GM23338 (cell line): Measurements from ENCODE around the gene UBR2. TPM values are rescaled to one million over a fixed set of nuclear protein-coding genes. Genes with fewer than 3 reads are reported as not detected.

ENCODE experiments used
- ATAC-seq: fragments of 200-7000 bp; cut with Tn5 transposase; 3 replicates; pipeline ENCODE4 v1.9.1; 2020
- DNase-seq: peaks from one replicate; pipeline ENCODE4 v3.0.0-alpha.2; 2015; ENCODE audit warnings: low spot score
- H2AFZ ChIP-seq: fragments of 200-600 bp; sonication (generic); 2 replicates; pipeline ENCODE4 v1.8.0; 2016; ENCODE audit warnings: antibody characterized with exemption, mild to moderate bottlenecking, moderate library complexity
- H3F3A ChIP-seq: fragments of 200-600 bp; sonication (generic); replicated peaks from 2 replicates; pipeline ENCODE4 v1.8.0; 2017; ENCODE audit warnings: antibody characterized with exemption, mixed run types, low read depth
- H3K27ac ChIP-seq: fragments of 200-600 bp; sonication (generic); 2 replicates; pipeline ENCODE4 v1.6.1; 2016; ENCODE audit warnings: low read depth
- H3K27me3 ChIP-seq: fragments of 200-600 bp; sonication (generic); 2 replicates; pipeline ENCODE4 v1.8.0; 2016; ENCODE audit warnings: mild to moderate bottlenecking, mixed run types, moderate library complexity; ENCODE audit not compliant: insufficient read depth
- H3K36me3 ChIP-seq: fragments of 200-600 bp; sonication (generic); 2 replicates; pipeline ENCODE4 v1.8.0; 2016; ENCODE audit warnings: mild to moderate bottlenecking; ENCODE audit not compliant: insufficient read depth
- H3K4me1 ChIP-seq: fragments of 200-600 bp; sonication (generic); 2 replicates; pipeline ENCODE4 v1.8.0; 2016; ENCODE audit warnings: mild to moderate bottlenecking, moderate library complexity; ENCODE audit not compliant: insufficient read depth
- H3K4me2 ChIP-seq: fragments of 200-600 bp; sonication (generic); 2 replicates; pipeline ENCODE4 v1.7.1; 2017; ENCODE audit warnings: mixed run types
- H3K4me3 ChIP-seq: fragments of 200-600 bp; sonication (generic); 2 replicates; pipeline ENCODE4 v1.6.1; 2016; ENCODE audit warnings: mixed run types
- H3K79me2 ChIP-seq: fragments of 200-600 bp; sonication (generic); replicated peaks from 2 replicates; pipeline ENCODE4 v1.8.0; 2017; ENCODE audit warnings: mild to moderate bottlenecking; ENCODE audit not compliant: insufficient read depth
- H3K9me2 ChIP-seq: fragments of 200-600 bp; sonication (generic); 2 replicates; pipeline ENCODE4 v1.8.0; 2017; ENCODE audit not compliant: insufficient read depth
- H4K20me1 ChIP-seq: fragments of 200-600 bp; sonication (generic); replicated peaks from 2 replicates; pipeline ENCODE4 v1.8.0; 2017; ENCODE audit warnings: mild to moderate bottlenecking; ENCODE audit not compliant: insufficient read depth
- H3K27ac Mint-ChIP-seq: 2 replicates; pipeline ENCODE4 v1.8.0; 2020; ENCODE audit warnings: inconsistent platforms, mild to moderate bottlenecking, moderate library complexity, mixed read lengths
- H3K27me3 Mint-ChIP-seq: 3 replicates; pipeline ENCODE4 v1.8.0; 2022; ENCODE audit warnings: low read depth, mild to moderate bottlenecking, moderate library complexity, mixed read lengths, inconsistent platforms; ENCODE audit not compliant: insufficient read depth, poor library complexity
- H3K36me3 Mint-ChIP-seq: 3 replicates; pipeline ENCODE4 v1.8.0; 2021; ENCODE audit warnings: low read depth, mild to moderate bottlenecking, inconsistent platforms, moderate library complexity, mixed read lengths
- H3K4me1 Mint-ChIP-seq: 3 replicates; pipeline ENCODE4 v1.8.0; 2020; ENCODE audit warnings: mild to moderate bottlenecking, inconsistent platforms, mixed read lengths
- H3K4me3 Mint-ChIP-seq: 3 replicates; pipeline ENCODE4 v1.8.0; 2021; ENCODE audit warnings: moderate library complexity, mild to moderate bottlenecking, inconsistent platforms, mixed read lengths
- H3K9me3 Mint-ChIP-seq: 3 replicates; pipeline ENCODE4 v1.8.0; 2020; ENCODE audit warnings: moderate library complexity, mild to moderate bottlenecking, inconsistent platforms, mixed read lengths
- CREB1 ChIP-seq: fragments of 250-450 bp; sonication (Bioruptor Pico); IDR thresholded peaks from 2 replicates; pipeline ENCODE4 v1.5.0; 2020; ENCODE audit warnings: low read depth, mild to moderate bottlenecking, moderate library complexity
- EZH2 ChIP-seq: fragments of 200-600 bp; sonication (generic); IDR thresholded peaks from one replicate; pipeline ENCODE4 v1.8.0; 2017; ENCODE audit warnings: antibody characterized with exemption, mild to moderate bottlenecking, low read depth; ENCODE audit not compliant: unreplicated experiment
- EZH2phosphoT487 ChIP-seq: fragments of 200-600 bp; sonication (generic); IDR thresholded peaks from one replicate; pipeline ENCODE4 v1.8.1; 2018; ENCODE audit warnings: antibody characterized with exemption; ENCODE audit not compliant: unreplicated experiment
- JUNB ChIP-seq: IDR thresholded peaks from one replicate; pipeline ENCODE4 v1.6.1; 2016; ENCODE audit warnings: antibody characterized with exemption; ENCODE audit not compliant: unreplicated experiment
- POLR2AphosphoS5 ChIP-seq: IDR thresholded peaks from 2 replicates; pipeline ENCODE4 v1.6.1; 2016; ENCODE audit warnings: antibody characterized with exemption, low read depth
- STAT1 ChIP-seq: IDR thresholded peaks from one replicate; pipeline ENCODE4 v1.6.1; 2016; ENCODE audit warnings: antibody characterized with exemption; ENCODE audit not compliant: unreplicated experiment
- ZNF114 ChIP-seq: fragments of 250-450 bp; sonication (Bioruptor Pico); IDR thresholded peaks from 2 replicates; pipeline ENCODE4 v1.5.0; 2020; ENCODE audit warnings: mild to moderate bottlenecking, moderate library complexity
- ZNF331 ChIP-seq: fragments of 250-450 bp; sonication (Bioruptor Pico); IDR thresholded peaks from 2 replicates; pipeline ENCODE4 v1.5.0; 2020; ENCODE audit warnings: low read depth, mild to moderate bottlenecking, moderate library complexity
- polyA plus RNA-seq: library from polyadenylated mRNA; unstranded; fragments of >200 nt; fragmentation: Nextera tagmentation; extraction: Ambion mirVana; gene quantifications from 2 replicates; pipeline ENCODE4 v1.2.1, GENCODE V29; 2016
- total RNA-seq: library from RNA; depleted of rRNA; stranded (reverse); fragments of >200 nt; shearing (Covaris generic); gene quantifications from 2 replicates; pipeline ENCODE4 v1.2.3, GENCODE V29; 2014
- TF ChIP-seq, protein P1 (sequence below): IDR thresholded peaks from 2 replicates; pipeline ENCODE4 v1.6.1; 2016; ENCODE audit warnings: antibody characterized with exemption
- TF ChIP-seq, protein P2 (sequence below): fragments of 250-450 bp; sonication (Bioruptor Pico); IDR thresholded peaks from 2 replicates; pipeline ENCODE4 v1.5.0; 2020; ENCODE audit warnings: mild to moderate bottlenecking, moderate library complexity
- TF ChIP-seq, protein P3 (sequence below), 2 experiments: fragments of 200-600 bp in 1 of 2; sonication (generic) in 1 of 2; conservative IDR thresholded peaks; 2 replicates each; pipeline versions ENCODE4 v1.5.1 to v1.6.1; 2016 to 2017; ENCODE audit warnings: antibody characterized with exemption in 2 of 2, low read depth in 2 of 2, mild to moderate bottlenecking in 2 of 2, moderate library complexity in 1 of 2

The UBR2 gene
- total and polyA plus RNA-seq, 2 experiments from 2014 or later = 6.7 to 21.2 TPM

DNA sequence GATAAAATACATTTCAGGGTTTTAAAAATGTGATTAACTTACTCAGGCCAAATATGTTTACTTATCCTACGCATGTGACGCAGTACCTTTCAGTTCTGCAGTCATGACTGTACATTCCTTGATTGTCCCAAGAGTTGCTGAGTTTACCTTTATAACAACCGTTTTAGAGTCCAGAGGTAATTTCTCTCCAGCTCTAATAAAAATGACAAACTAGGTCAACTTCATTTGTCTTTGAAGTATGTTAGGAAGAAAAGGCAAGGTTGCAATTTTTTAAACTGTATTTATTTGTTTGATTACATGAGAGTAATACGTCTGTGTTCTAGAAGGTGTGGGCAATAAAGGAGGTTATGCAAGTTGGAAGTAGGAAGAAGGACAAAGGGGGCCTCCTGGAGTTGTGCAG lies 38.6 kb upstream of the UBR2 start:
- Histone ChIP-seq H2AFZ (no peak overlapping the region), H3K4me1 (no peaks in the 10 kb centered on the region), H3K79me2 (no peaks in the 10 kb centered on the region), H3K4me3 (no peak overlapping the region), H3K9me2 (0 out of 2 replicates have a peak, but pooled peaks cover 2% of the 10 kb centered on the region), H3K36me3 (no peaks in the 10 kb centered on the region), H3K4me2 (no peak overlapping the region), H4K20me1 (no peaks in the 10 kb centered on the region), H3K27me3 (no peaks in the 10 kb centered on the region), H3F3A (no peaks in the 10 kb centered on the region), H3K27ac (no peak overlapping the region)
- ATAC-seq = no peak
- Mint-ChIP-seq H3K9me3 (peaks cover 1% of the 10 kb centered on the region; the same call in 1 of the 3 replicates), H3K27ac (no peak overlapping the region), H3K4me3 (no peak overlapping the region), H3K27me3 (peaks cover 2% of the 10 kb centered on the region), H3K36me3 (no peaks in the 10 kb centered on the region), H3K4me1 (no peaks in the 10 kb centered on the region)
- no peak for DNase-seq
- TF ChIP-seq CREB1 (CRISPR knock-in tag) (no peak), JUNB (no peak), EZH2phosphoT487 (no peak), POLR2AphosphoS5 (no peak), STAT1 (no peak), ZNF331 (CRISPR knock-in tag) (no peak), ZNF114 (CRISPR knock-in tag) (no peak), EZH2 (no peak)
- TF ChIP-seq, protein P1, sequence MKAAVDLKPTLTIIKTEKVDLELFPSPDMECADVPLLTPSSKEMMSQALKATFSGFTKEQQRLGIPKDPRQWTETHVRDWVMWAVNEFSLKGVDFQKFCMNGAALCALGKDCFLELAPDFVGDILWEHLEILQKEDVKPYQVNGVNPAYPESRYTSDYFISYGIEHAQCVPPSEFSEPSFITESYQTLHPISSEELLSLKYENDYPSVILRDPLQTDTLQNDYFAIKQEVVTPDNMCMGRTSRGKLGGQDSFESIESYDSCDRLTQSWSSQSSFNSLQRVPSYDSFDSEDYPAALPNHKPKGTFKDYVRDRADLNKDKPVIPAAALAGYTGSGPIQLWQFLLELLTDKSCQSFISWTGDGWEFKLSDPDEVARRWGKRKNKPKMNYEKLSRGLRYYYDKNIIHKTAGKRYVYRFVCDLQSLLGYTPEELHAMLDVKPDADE = no peak
- TF ChIP-seq, protein P2, sequence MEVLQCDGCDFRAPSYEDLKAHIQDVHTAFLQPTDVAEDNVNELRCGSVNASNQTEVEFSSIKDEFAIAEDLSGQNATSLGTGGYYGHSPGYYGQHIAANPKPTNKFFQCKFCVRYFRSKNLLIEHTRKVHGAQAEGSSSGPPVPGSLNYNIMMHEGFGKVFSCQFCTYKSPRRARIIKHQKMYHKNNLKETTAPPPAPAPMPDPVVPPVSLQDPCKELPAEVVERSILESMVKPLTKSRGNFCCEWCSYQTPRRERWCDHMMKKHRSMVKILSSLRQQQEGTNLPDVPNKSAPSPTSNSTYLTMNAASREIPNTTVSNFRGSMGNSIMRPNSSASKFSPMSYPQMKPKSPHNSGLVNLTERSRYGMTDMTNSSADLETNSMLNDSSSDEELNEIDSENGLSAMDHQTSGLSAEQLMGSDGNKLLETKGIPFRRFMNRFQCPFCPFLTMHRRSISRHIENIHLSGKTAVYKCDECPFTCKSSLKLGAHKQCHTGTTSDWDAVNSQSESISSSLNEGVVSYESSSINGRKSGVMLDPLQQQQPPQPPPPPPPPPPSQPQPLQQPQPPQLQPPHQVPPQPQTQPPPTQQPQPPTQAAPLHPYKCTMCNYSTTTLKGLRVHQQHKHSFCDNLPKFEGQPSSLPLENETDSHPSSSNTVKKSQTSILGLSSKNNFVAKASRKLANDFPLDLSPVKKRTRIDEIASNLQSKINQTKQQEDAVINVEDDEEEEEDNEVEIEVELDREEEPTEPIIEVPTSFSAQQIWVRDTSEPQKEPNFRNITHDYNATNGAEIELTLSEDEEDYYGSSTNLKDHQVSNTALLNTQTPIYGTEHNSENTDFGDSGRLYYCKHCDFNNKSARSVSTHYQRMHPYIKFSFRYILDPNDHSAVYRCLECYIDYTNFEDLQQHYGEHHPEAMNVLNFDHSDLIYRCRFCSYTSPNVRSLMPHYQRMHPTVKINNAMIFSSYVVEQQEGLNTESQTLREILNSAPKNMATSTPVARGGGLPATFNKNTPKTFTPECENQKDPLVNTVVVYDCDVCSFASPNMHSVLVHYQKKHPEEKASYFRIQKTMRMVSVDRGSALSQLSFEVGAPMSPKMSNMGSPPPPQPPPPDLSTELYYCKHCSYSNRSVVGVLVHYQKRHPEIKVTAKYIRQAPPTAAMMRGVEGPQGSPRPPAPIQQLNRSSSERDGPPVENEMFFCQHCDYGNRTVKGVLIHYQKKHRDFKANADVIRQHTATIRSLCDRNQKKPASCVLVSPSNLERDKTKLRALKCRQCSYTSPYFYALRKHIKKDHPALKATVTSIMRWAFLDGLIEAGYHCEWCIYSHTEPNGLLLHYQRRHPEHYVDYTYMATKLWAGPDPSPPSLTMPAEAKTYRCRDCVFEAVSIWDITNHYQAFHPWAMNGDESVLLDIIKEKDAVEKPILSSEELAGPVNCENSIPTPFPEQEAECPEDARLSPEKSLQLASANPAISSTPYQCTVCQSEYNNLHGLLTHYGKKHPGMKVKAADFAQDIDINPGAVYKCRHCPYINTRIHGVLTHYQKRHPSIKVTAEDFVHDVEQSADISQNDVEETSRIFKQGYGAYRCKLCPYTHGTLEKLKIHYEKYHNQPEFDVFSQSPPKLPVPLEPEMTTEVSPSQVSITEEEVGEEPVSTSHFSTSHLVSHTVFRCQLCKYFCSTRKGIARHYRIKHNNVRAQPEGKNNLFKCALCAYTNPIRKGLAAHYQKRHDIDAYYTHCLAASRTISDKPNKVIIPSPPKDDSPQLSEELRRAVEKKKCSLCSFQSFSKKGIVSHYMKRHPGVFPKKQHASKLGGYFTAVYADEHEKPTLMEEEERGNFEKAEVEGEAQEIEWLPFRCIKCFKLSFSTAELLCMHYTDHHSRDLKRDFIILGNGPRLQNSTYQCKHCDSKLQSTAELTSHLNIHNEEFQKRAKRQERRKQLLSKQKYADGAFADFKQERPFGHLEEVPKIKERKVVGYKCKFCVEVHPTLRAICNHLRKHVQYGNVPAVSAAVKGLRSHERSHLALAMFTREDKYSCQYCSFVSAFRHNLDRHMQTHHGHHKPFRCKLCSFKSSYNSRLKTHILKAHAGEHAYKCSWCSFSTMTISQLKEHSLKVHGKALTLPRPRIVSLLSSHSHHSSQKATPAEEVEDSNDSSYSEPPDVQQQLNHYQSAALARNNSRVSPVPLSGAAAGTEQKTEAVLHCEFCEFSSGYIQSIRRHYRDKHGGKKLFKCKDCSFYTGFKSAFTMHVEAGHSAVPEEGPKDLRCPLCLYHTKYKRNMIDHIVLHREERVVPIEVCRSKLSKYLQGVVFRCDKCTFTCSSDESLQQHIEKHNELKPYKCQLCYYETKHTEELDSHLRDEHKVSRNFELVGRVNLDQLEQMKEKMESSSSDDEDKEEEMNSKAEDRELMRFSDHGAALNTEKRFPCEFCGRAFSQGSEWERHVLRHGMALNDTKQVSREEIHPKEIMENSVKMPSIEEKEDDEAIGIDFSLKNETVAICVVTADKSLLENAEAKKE (CRISPR knock-in tag) = no peak
- TF ChIP-seq, protein P3, sequence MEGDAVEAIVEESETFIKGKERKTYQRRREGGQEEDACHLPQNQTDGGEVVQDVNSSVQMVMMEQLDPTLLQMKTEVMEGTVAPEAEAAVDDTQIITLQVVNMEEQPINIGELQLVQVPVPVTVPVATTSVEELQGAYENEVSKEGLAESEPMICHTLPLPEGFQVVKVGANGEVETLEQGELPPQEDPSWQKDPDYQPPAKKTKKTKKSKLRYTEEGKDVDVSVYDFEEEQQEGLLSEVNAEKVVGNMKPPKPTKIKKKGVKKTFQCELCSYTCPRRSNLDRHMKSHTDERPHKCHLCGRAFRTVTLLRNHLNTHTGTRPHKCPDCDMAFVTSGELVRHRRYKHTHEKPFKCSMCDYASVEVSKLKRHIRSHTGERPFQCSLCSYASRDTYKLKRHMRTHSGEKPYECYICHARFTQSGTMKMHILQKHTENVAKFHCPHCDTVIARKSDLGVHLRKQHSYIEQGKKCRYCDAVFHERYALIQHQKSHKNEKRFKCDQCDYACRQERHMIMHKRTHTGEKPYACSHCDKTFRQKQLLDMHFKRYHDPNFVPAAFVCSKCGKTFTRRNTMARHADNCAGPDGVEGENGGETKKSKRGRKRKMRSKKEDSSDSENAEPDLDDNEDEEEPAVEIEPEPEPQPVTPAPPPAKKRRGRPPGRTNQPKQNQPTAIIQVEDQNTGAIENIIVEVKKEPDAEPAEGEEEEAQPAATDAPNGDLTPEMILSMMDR (conservative IDR thresholded peaks at IDR 0.05; ENCODE audit: low read depth in 2 of 2) = no peak
